HepG2 (cell line): ENCODE measurements around the gene RING1. TPM values are rescaled to one million over a fixed set of nuclear protein-coding genes. Genes with fewer than 3 reads are reported as not detected.

Experiments
- BRD4 ChIP-seq: sonication (generic); formaldehyde crosslinking; IDR thresholded peaks from 2 replicates; pipeline ENCODE4 v1.4.0; 2020; ENCODE audit warnings: missing genetic modification reagents
- CEBPB ChIP-seq: IDR thresholded peaks from 2 replicates; pipeline ENCODE4 v1.6.1; 2011; ENCODE audit warnings: low read depth, low read length, improper control_type of control experiment, borderline replicate concordance
- CSRNP2 ChIP-seq: sonication (generic); formaldehyde crosslinking; conservative IDR thresholded peaks from 2 replicates; pipeline ENCODE4 v1.8.0; 2022; ENCODE audit warnings: low read depth, missing genetic modification reagents
- DR1 ChIP-seq: sonication (generic); formaldehyde crosslinking; IDR thresholded peaks from 2 replicates; pipeline ENCODE4 v1.8.0; 2021; ENCODE audit warnings: mild to moderate bottlenecking, missing genetic modification reagents, inconsistent platforms
- HCFC1 ChIP-seq: fragments of 150-350 bp; IDR thresholded peaks from 2 replicates; pipeline ENCODE4 v1.6.1; 2014; ENCODE audit warnings: low read depth, low read length
- HINFP ChIP-seq: sonication (generic); formaldehyde crosslinking; IDR thresholded peaks from 2 replicates; pipeline ENCODE4 v1.4.0; 2020; ENCODE audit warnings: low read depth, mild to moderate bottlenecking, missing genetic modification reagents
- ISL2 ChIP-seq: sonication (generic); formaldehyde crosslinking; IDR thresholded peaks from 2 replicates; pipeline ENCODE4 v1.5.0; 2020; ENCODE audit warnings: missing genetic modification reagents
- KLF6 ChIP-seq: IDR thresholded peaks from 2 replicates; pipeline ENCODE4 v1.8.0; 2016; ENCODE audit warnings: missing biosample characterization, missing genetic modification reagents
- MAF1 ChIP-seq: sonication (generic); formaldehyde crosslinking; IDR thresholded peaks from 2 replicates; pipeline ENCODE4 v1.5.0; 2020; ENCODE audit warnings: missing genetic modification reagents, borderline replicate concordance
- MAFF ChIP-seq: IDR thresholded peaks from 2 replicates; pipeline ENCODE4 v1.6.1; 2011; ENCODE audit warnings: low read depth, low read length, improper control_type of control experiment
- MEF2D ChIP-seq: sonication (generic); formaldehyde crosslinking; IDR thresholded peaks from 2 replicates; pipeline ENCODE4 v1.5.1; 2020; ENCODE audit warnings: mild to moderate bottlenecking, missing genetic modification reagents
- TAF15 ChIP-seq: fragments of 200-400 bp; formaldehyde crosslinking; IDR thresholded peaks from one replicate; pipeline ENCODE4 v1.6.1; 2018; ENCODE audit warnings: mild to moderate bottlenecking, low read depth, low read length; ENCODE audit not compliant: poor library complexity, severe bottlenecking
- TBL1XR1 ChIP-seq: fragments of 150-350 bp; IDR thresholded peaks from 2 replicates; pipeline ENCODE4 v1.6.1; 2014; ENCODE audit warnings: borderline replicate concordance, low read length; ENCODE audit not compliant: partially characterized antibody
- TBP ChIP-seq: sonication (generic); formaldehyde crosslinking; IDR thresholded peaks from 2 replicates; pipeline ENCODE4 v1.5.0; 2020; ENCODE audit warnings: missing genetic modification reagents
- TGIF2 ChIP-seq: IDR thresholded peaks from 2 replicates; pipeline ENCODE4 v1.6.1; 2016; ENCODE audit warnings: control low read depth, missing compliant biosample characterization
- USF2 ChIP-seq, 2 experiments: sonication (generic) in 1 of 2; formaldehyde crosslinking in 1 of 2; IDR thresholded peaks; 2 replicates each; pipeline versions ENCODE4 v1.5.1 to v1.6.1; 2011 to 2020; ENCODE audit warnings: borderline replicate concordance in 1 of 2, low read depth in 1 of 2, low read length in 1 of 2, mild to moderate bottlenecking in 1 of 2, missing genetic modification reagents in 1 of 2, moderate library complexity in 1 of 2
- ZBTB1 ChIP-seq: sonication (generic); formaldehyde crosslinking; IDR thresholded peaks from 2 replicates; pipeline ENCODE4 v1.4.0; 2020; ENCODE audit warnings: missing genetic modification reagents, borderline replicate concordance
- ZFP37 ChIP-seq: sonication (generic); formaldehyde crosslinking; IDR thresholded peaks from 2 replicates; pipeline ENCODE4 v1.4.0; 2020; ENCODE audit warnings: missing genetic modification reagents, borderline replicate concordance
- ZNF205 ChIP-seq: IDR thresholded peaks from 2 replicates; pipeline ENCODE4 v1.6.1; 2018; ENCODE audit warnings: missing biosample characterization, missing genetic modification reagents
- ZNF24 ChIP-seq: fragments of 450-650 bp; IDR thresholded peaks from 2 replicates; pipeline ENCODE4 v1.6.1; 2017; ENCODE audit warnings: antibody characterized with exemption, mild to moderate bottlenecking
- ZNF354B ChIP-seq: sonication (generic); formaldehyde crosslinking; IDR thresholded peaks from 2 replicates; pipeline ENCODE4 v1.8.0; 2022; ENCODE audit warnings: mild to moderate bottlenecking, missing genetic modification reagents
- ZNF670 ChIP-seq: sonication (generic); formaldehyde crosslinking; IDR thresholded peaks from 2 replicates; pipeline ENCODE4 v1.8.0; 2022; ENCODE audit warnings: mild to moderate bottlenecking, missing genetic modification reagents, borderline replicate concordance
- ZSCAN5A ChIP-seq: sonication (generic); formaldehyde crosslinking; IDR thresholded peaks from 2 replicates; pipeline ENCODE4 v1.8.0; 2022; ENCODE audit warnings: mild to moderate bottlenecking, missing genetic modification reagents, borderline replicate concordance
- polyA plus RNA-seq, 8 experiments: library from polyadenylated mRNA; depleted of rRNA in 3 of 8; stranded (reverse) in 7 of 8; unstranded in 1 of 8; fragments of >200 nt; fragmentation: Illumina TruSeq in 4 of 8; extraction: Trizol in 4 of 8; gene quantifications; 2 replicates each; pipeline versions ENCODE4 v1.2.1 to v1.2.3, GENCODE V29; 2011 to 2016; ENCODE audit warnings: low read depth in 4 of 8, missing spikeins in 1 of 8, mixed read lengths in 1 of 8; ENCODE audit not compliant: insufficient read depth in 1 of 8
- total RNA-seq, 5 experiments: library from RNA; depleted of rRNA; stranded (reverse); fragments of >200 nt; fragmentation: Illumina TruSeq; extraction: Trizol; gene quantifications; 2 replicates each; pipeline ENCODE4 v1.2.3, GENCODE V29; 2016; ENCODE audit warnings: low read depth in 1 of 5
- TF ChIP-seq, protein P1 (sequence below): IDR thresholded peaks from 2 replicates; pipeline ENCODE4 v1.6.1; 2016; ENCODE audit warnings: mild to moderate bottlenecking

Gene RING1
- total and polyA plus RNA-seq, 2 of the 13 experiments (the other 11 are each of a cell fraction or from before 2014, with no cell fraction given) = 23.9 to 33.6 TPM

- TF ChIP-seq HINFP (0 out of 2 replicates have a peak, but pooled peaks have one; percentile 59), MAFF (no peak), TBL1XR1 (no peak), MAF1 (no peak), DR1 (CRISPR knock-in tag) (no peak), ZSCAN5A (no peak), MEF2D (CRISPR knock-in tag) (0 out of 2 replicates have a peak, but pooled peaks have one; percentile 61), TBP (CRISPR knock-in tag) (no peak), CSRNP2 (CRISPR knock-in tag) (no peak), CEBPB (no peak), BRD4 (CRISPR knock-in tag) (0 out of 2 replicates have a peak, but pooled peaks have one; percentile 51), TAF15 (no peak), ZBTB1 (CRISPR knock-in tag) (no peak), ZNF354B (CRISPR knock-in tag) (no peak), KLF6 (CRISPR knock-in tag) (no peak), ZFP37 (CRISPR knock-in tag) (0 out of 2 replicates have a peak, but pooled peaks have one; percentile 51), HCFC1 (no peak; the same call in 1 of the 2 replicates), ISL2 (CRISPR knock-in tag) (peak; percentile 19; the same call in 1 of the 2 replicates), ZNF205 (CRISPR knock-in tag) (no peak), ZNF670 (CRISPR knock-in tag) (0 out of 2 replicates have a peak, but pooled peaks have one; percentile 72), USF2 (IDR thresholded peaks at IDR 0.05; ENCODE audit: low read depth, low read length) (no peak), USF2 (CRISPR knock-in tag; IDR thresholded peaks at IDR 0.05; ENCODE audit: borderline replicate concordance) (no peak), ZNF24 (no peak), TGIF2 (0 out of 2 replicates have a peak, but pooled peaks have one; percentile 9)
- TF ChIP-seq, protein P1, sequence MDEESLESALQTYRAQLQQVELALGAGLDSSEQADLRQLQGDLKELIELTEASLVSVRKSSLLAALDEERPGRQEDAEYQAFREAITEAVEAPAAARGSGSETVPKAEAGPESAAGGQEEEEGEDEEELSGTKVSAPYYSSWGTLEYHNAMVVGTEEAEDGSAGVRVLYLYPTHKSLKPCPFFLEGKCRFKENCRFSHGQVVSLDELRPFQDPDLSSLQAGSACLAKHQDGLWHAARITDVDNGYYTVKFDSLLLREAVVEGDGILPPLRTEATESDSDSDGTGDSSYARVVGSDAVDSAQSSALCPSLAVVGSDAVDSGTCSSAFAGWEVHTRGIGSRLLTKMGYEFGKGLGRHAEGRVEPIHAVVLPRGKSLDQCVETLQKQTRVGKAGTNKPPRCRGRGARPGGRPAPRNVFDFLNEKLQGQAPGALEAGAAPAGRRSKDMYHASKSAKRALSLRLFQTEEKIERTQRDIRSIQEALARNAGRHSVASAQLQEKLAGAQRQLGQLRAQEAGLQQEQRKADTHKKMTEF (CRISPR knock-in tag) = no peak
Measured at GRCh38 chr6:33248643-33248931, 40.3 kb downstream of the RING1 start (continued).
